ENCODE results near the gene GRID1.

DNA sequence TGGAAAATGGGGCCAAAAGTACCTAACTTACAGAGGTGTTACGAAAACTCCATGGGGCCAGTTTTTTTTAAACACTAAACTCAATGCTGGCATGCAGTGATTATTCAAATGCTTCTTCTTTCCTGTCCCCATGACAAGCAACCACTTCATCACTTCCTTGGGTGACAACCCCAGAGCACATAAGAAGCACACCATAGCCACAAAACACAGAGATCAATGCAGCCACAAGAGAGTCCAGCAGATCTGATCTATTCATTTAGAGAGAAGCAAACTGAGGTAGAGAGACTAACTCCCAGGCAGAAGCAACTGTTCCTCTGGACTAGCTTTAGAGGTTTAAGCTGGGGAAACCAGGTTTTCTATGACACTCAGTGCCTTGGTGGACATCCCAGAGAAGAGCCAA lies 180.0 kb downstream of the GRID1 start:
- TF ChIP-seq CTCF (IDR thresholded peaks at IDR 0.05 in 2 of 3, conservative IDR thresholded peaks at IDR 0.05 in 1 of 3; ENCODE audit: borderline replicate concordance in 1 of 3, insufficient read depth in 1 of 3, low read depth in 2 of 3, low read length in 2 of 3) (no peak), EZH2phosphoT487 (IDR thresholded peaks at IDR 0.05; ENCODE audit: borderline replicate concordance) (no peak), EGR1 (IDR thresholded peaks at IDR 0.05; ENCODE audit: low read depth) (no peak), POLR2A (IDR thresholded peaks at IDR 0.05; ENCODE audit: borderline replicate concordance, extremely low read depth, insufficient read depth, insufficient read length) (no peak), EZH2 (IDR thresholded peaks at IDR 0.05) (no peak), REST (IDR thresholded peaks at IDR 0.05; ENCODE audit: low read depth) (no peak), CEBPB (IDR thresholded peaks at IDR 0.05; ENCODE audit: low read depth) (no peak), JUND (IDR thresholded peaks at IDR 0.05) (no peak), YY1 (IDR thresholded peaks at IDR 0.05; ENCODE audit: extremely low read depth, insufficient replicate concordance, low read depth, low read length) (no peak), ZFX (IDR thresholded peaks at IDR 0.05) (no peak), RAD21 (IDR thresholded peaks at IDR 0.05; ENCODE audit: low read depth) (no peak), POLR2AphosphoS5 (IDR thresholded peaks at IDR 0.05; ENCODE audit: low read depth, low read length) (no peak)

All from HCT116 (cell line).